HEK293T (cell line): ENCODE data around the gene GTF3C1.

Source experiments
- ARNT ChIP-seq: fragments of 450-650 bp; IDR thresholded peaks from 2 replicates; pipeline ENCODE4 v1.6.1; 2017; ENCODE audit warnings: mild to moderate bottlenecking
- BHLHE40 ChIP-seq: fragments of 450-650 bp; IDR thresholded peaks from 2 replicates; pipeline ENCODE4 v1.6.1; 2016; ENCODE audit warnings: mild to moderate bottlenecking, moderate library complexity, borderline replicate concordance
- ELF4 ChIP-seq: fragments of 450-650 bp; IDR thresholded peaks from 2 replicates; pipeline ENCODE4 v1.6.1; 2017; ENCODE audit warnings: antibody characterized with exemption
- FOXA1 ChIP-seq: fragments of 450-650 bp; IDR thresholded peaks from 2 replicates; pipeline ENCODE4 v1.6.1; 2016; ENCODE audit warnings: mild to moderate bottlenecking
- FOXK2 ChIP-seq: fragments of 450-650 bp; IDR thresholded peaks from 2 replicates; pipeline ENCODE4 v1.6.1; 2016; ENCODE audit warnings: mild to moderate bottlenecking
- FOXM1 ChIP-seq: fragments of 450-650 bp; IDR thresholded peaks from 2 replicates; pipeline ENCODE4 v1.6.1; 2017; ENCODE audit warnings: mild to moderate bottlenecking, borderline replicate concordance
- L3MBTL2 ChIP-seq: fragments of 450-650 bp; conservative IDR thresholded peaks from 2 replicates; pipeline ENCODE4 v1.6.1; 2016; ENCODE audit warnings: mild to moderate bottlenecking
- LEF1 ChIP-seq: fragments of 450-650 bp; IDR thresholded peaks from 2 replicates; pipeline ENCODE4 v1.6.1; 2017; ENCODE audit warnings: mild to moderate bottlenecking, borderline replicate concordance
- NFRKB ChIP-seq: fragments of 450-650 bp; IDR thresholded peaks from 2 replicates; pipeline ENCODE4 v1.6.1; 2016; ENCODE audit warnings: mild to moderate bottlenecking, moderate library complexity
- SP1 ChIP-seq: fragments of 450-650 bp; IDR thresholded peaks from 2 replicates; pipeline ENCODE4 v1.6.1; 2017
- SUZ12 ChIP-seq: fragments of 450-650 bp; IDR thresholded peaks from 2 replicates; pipeline ENCODE4 v1.6.1; 2016; ENCODE audit warnings: mild to moderate bottlenecking
- TARDBP ChIP-seq: fragments of 450-650 bp; IDR thresholded peaks from 2 replicates; pipeline ENCODE4 v1.6.1; 2016
- TF ChIP-seq, protein P1 (sequence below): fragments of 450-650 bp; IDR thresholded peaks from 2 replicates; pipeline ENCODE4 v1.6.1; 2016

DNA sequence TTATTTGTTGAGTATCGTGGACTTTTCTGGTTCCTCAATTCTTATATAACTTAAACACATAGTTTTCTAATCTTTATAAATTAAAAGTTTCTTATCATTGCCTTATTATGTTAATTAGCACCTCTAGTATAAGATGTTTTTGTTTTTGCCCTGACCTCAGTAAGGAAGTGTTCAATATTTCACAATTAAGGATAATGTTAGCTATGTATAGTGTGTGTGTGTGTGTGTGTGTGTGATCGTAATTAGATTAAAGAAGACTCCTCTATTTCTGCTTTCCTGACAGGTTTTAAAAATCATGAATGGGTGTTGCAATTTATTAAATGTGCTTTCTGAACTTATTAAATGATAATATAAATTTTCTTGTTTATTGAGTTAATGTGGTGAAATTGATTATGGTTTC lies 135.8 kb downstream of the GTF3C1 start:
- no peak for TF ChIP-seq FOXA1
- no peak for TF ChIP-seq ARNT
- no peak for TF ChIP-seq TARDBP
- no peak for TF ChIP-seq FOXK2
- no peak for TF ChIP-seq LEF1
- no peak for TF ChIP-seq ELF4
- no peak for TF ChIP-seq BHLHE40
- no peak for TF ChIP-seq L3MBTL2
- no peak for TF ChIP-seq SP1
- TF ChIP-seq SUZ12 = no peak
- TF ChIP-seq, protein P1, sequence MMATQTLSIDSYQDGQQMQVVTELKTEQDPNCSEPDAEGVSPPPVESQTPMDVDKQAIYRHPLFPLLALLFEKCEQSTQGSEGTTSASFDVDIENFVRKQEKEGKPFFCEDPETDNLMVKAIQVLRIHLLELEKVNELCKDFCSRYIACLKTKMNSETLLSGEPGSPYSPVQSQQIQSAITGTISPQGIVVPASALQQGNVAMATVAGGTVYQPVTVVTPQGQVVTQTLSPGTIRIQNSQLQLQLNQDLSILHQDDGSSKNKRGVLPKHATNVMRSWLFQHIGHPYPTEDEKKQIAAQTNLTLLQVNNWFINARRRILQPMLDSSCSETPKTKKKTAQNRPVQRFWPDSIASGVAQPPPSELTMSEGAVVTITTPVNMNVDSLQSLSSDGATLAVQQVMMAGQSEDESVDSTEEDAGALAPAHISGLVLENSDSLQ = no peak
- TF ChIP-seq NFRKB = no peak
- no peak for TF ChIP-seq FOXM1
